SK-N-SH (cell line): ENCODE data around the gene CASP14. TPM values are rescaled to one million over a fixed set of nuclear protein-coding genes. Genes with fewer than 3 reads are reported as not detected.
"Not testable (repeated sequence)": the region's sequence is repeated elsewhere in the genome, so short reads cannot be mapped to it uniquely, and the experiment has no call there.

Experiments
- CTCF ChIA-PET: fragments of 300-600, 350-600 bp; formaldehyde crosslinking; extraction: SDS; loops from one replicate; lab custom pipeline; 2021; lab: Yijun Ruan, JAX
- POLR2A ChIA-PET: fragments of 350-600 bp; sonication (Branson Sonifier 250); formaldehyde crosslinking; extraction: SDS; loops from one replicate; lab custom pipeline; 2020; ENCODE audit warnings: antibody characterized with exemption, inconsistent platforms; lab: Yijun Ruan, JAX
- DNase-seq: peaks from one replicate; pipeline ENCODE4 v3.0.0; 2012
- H2AFZ ChIP-seq: fragments of 200-600 bp; sonication (generic); 2 replicates; pipeline ENCODE4 v1.8.1; 2016; ENCODE audit warnings: antibody characterized with exemption, mild to moderate bottlenecking, low read depth
- H3F3A ChIP-seq: fragments of 200-600 bp; sonication (generic); replicated peaks from 2 replicates; pipeline ENCODE3; 2016; ENCODE audit warnings: antibody characterized with exemption, mild to moderate bottlenecking; ENCODE audit not compliant: insufficient read depth
- H3K27ac ChIP-seq, 2 experiments: fragments of 200-500 bp in 1 of 2; fragments of 200-600 bp in 1 of 2; sonication (Bioruptor generic) in 1 of 2; sonication (generic), shearing (Covaris generic) in 1 of 2; 2 replicates each; pipeline versions ENCODE4 v1.5.1 to v1.6.1; 2014 to 2016; ENCODE audit warnings: low read depth in 2 of 2, inconsistent platforms in 1 of 2, low read length in 1 of 2, mild to moderate bottlenecking in 1 of 2, mixed read lengths in 1 of 2
- H3K27me3 ChIP-seq: fragments of 200-600 bp; sonication (generic), shearing (Covaris generic); 2 replicates; pipeline ENCODE4 v1.6.1; 2016; ENCODE audit warnings: mixed run types; ENCODE audit not compliant: insufficient read depth
- H3K36me3 ChIP-seq, 2 experiments: fragments of 200-500 bp in 1 of 2; fragments of 200-600 bp in 1 of 2; sonication (Bioruptor generic) in 1 of 2; sonication (generic) in 1 of 2; replicated peaks in 1 of 2; 2 replicates each; pipeline versions ENCODE3 to v1.5.1; 2014 to 2016; ENCODE audit warnings: low read length in 1 of 2, mild to moderate bottlenecking in 1 of 2; ENCODE audit not compliant: insufficient read depth in 2 of 2, control insufficient read depth in 1 of 2
- H3K4me1 ChIP-seq, 2 experiments: fragments of 200-500 bp in 1 of 2; fragments of 200-600 bp in 1 of 2; sonication (Bioruptor generic) in 1 of 2; sonication (generic), shearing (Covaris generic) in 1 of 2; 2 replicates each; pipeline versions ENCODE4 v1.5.1 to v1.6.1; 2014 to 2016; ENCODE audit warnings: low read depth in 1 of 2, low read length in 1 of 2, mixed run types in 1 of 2; ENCODE audit not compliant: insufficient read depth in 2 of 2, control insufficient read depth in 1 of 2
- H3K4me2 ChIP-seq: fragments of 200-600 bp; sonication (generic), shearing (Covaris generic); 2 replicates; pipeline ENCODE4 v1.6.1; 2017; ENCODE audit warnings: mixed run types
- H3K4me3 ChIP-seq, 2 experiments: fragments of 200-500 bp in 1 of 2; fragments of 200-600 bp in 1 of 2; sonication (Bioruptor generic) in 1 of 2; sonication (generic), shearing (Covaris generic) in 1 of 2; 2 replicates each; pipeline versions ENCODE4 v1.5.1 to v1.8.1; 2014 to 2016; ENCODE audit warnings: low read depth in 2 of 2, inconsistent platforms in 1 of 2, low read length in 1 of 2, mild to moderate bottlenecking in 1 of 2, mixed read lengths in 1 of 2, moderate library complexity in 1 of 2
- H3K79me2 ChIP-seq: fragments of 200-600 bp; sonication (generic); 2 replicates; pipeline ENCODE4 v1.8.1; 2017; ENCODE audit warnings: mild to moderate bottlenecking; ENCODE audit not compliant: insufficient read depth
- H3K9ac ChIP-seq: fragments of 200-600 bp; sonication (generic); 2 replicates; pipeline ENCODE4 v1.6.1; 2017; ENCODE audit warnings: mixed run types
- H3K9me2 ChIP-seq: fragments of 200-600 bp; sonication (generic); 2 replicates; pipeline ENCODE4 v1.6.1; 2017; ENCODE audit warnings: mixed run types
- H3K9me3 ChIP-seq: fragments of 200-600 bp; sonication (generic); 2 replicates; pipeline ENCODE4 v1.6.1; 2017; ENCODE audit warnings: mixed run types, mild to moderate bottlenecking, moderate library complexity
- H4K20me1 ChIP-seq: fragments of 200-600 bp; sonication (generic); 2 replicates; pipeline ENCODE4 v1.6.1; 2017; ENCODE audit warnings: mild to moderate bottlenecking, mixed run types; ENCODE audit not compliant: insufficient read depth
- MXI1 ChIP-seq: IDR thresholded peaks from 2 replicates; pipeline ENCODE4 v1.6.1; 2012; ENCODE audit warnings: mild to moderate bottlenecking, low read depth, low read length, improper control_type of control experiment
- PBX3 ChIP-seq: IDR thresholded peaks from 2 replicates; pipeline ENCODE4; 2012
- REST ChIP-seq: IDR thresholded peaks from 2 replicates; pipeline ENCODE4 v1.6.1; 2012; ENCODE audit warnings: mild to moderate bottlenecking, low read depth, low read length, moderate library complexity
- RFX5 ChIP-seq: IDR thresholded peaks from 2 replicates; pipeline ENCODE4 v1.6.1; 2012; ENCODE audit warnings: mild to moderate bottlenecking, improper control_type of control experiment, low read length
- RXRA ChIP-seq: IDR thresholded peaks from 2 replicates; pipeline ENCODE4 v1.4.0; 2012; ENCODE audit warnings: low read depth, mild to moderate bottlenecking, borderline replicate concordance
- SMC3 ChIP-seq: IDR thresholded peaks from 2 replicates; pipeline ENCODE4 v1.6.1; 2012; ENCODE audit warnings: low read depth, low read length, improper control_type of control experiment
- USF1 ChIP-seq: IDR thresholded peaks from 2 replicates; pipeline ENCODE4 v1.4.0; 2012; ENCODE audit warnings: low read depth, borderline replicate concordance
- WGBS: methylation state at CpG from one replicate; pipeline ENCODE4 v1.1.6; 2017; ENCODE audit warnings: low lambda C conversion rate; 5-methylcytosine and 5-hydroxymethylcytosine counted together
- polyA plus RNA-seq, 3 experiments: library from polyadenylated mRNA; depleted of rRNA; stranded (reverse); fragments of >200 nt; gene quantifications; 2 replicates each; pipeline ENCODE4 v1.2.3, GENCODE V29; 2012

The CASP14 gene
- polyA plus RNA-seq, 1 of the 3 experiments (the other 2 are of a cell fraction), result not detected

GRCh38 chr19:15015946-15016542 lies 33.2 kb upstream of the CASP14 start:
- Histone ChIP-seq H3K4me3 (no peak overlapping the region), H3K36me3 (no peaks in the 10 kb centered on the region), H3K9me3 (no peaks in the 10 kb centered on the region), H3K79me2 (no peaks in the 10 kb centered on the region), H3K9ac (no peak overlapping the region), H3K9me2 (no peaks in the 10 kb centered on the region), H3K27ac (no peak overlapping the region), H3K4me1 (no peaks in the 10 kb centered on the region), H3F3A (no peaks in the 10 kb centered on the region), H4K20me1 (no peaks in the 10 kb centered on the region), H2AFZ (no peak overlapping the region), H3K4me2 (no peak overlapping the region), H3K27me3 (no peaks in the 10 kb centered on the region; the same call in 1 of the 2 replicates)
- TF ChIP-seq REST (peak; percentile 93), SMC3 (no peak), PBX3 (no peak), MXI1 (no peak), RXRA (no peak), USF1 (no peak), RFX5 (no peak)
- 2% methylated on average over 17 of the region's 18 CpGs for WGBS
- POLR2A ChIA-PET, result no interaction called here
- DNase-seq, result no peak
- CTCF ChIA-PET, result no interaction called here

GRCh38 chr19:15018836-15019235 lies 30.4 kb upstream of the CASP14 start:
- H3F3A ChIP-seq, H3K9me2 ChIP-seq, H4K20me1 ChIP-seq, H3K27ac ChIP-seq, DNase-seq, H3K9me3 ChIP-seq, H3K27me3 ChIP-seq, CTCF ChIA-PET, H3K79me2 ChIP-seq, POLR2A ChIA-PET, H3K4me3 ChIP-seq, H2AFZ ChIP-seq, H3K4me1 ChIP-seq, H3K4me2 ChIP-seq, H3K36me3 ChIP-seq, H3K9ac ChIP-seq: not testable (repeated sequence)
- WGBS, result 1% methylated on average over 3 of the region's 3 CpGs
